Activated T-cell treated with anti-CD3 and anti-CD28 coated beads for 48 hours (primary cell): ENCODE results near the gene CAMSAP1.
A peak's percentile ranks its signal among the peaks of the same experiment; 100 is the strongest.
"Not testable (repeated sequence)": the region's sequence is repeated elsewhere in the genome, so short reads cannot be mapped to it uniquely, and the experiment has no call there.

Experiments
- DNase-seq: peaks from one replicate; pipeline ENCODE4 v3.0.0-alpha.2; 2020; ENCODE audit warnings: low read depth

CAMSAP1 gene

GRCh38 chr9:135907431-135908092 lies at the start of gene CAMSAP1:
TSS of gene CAMSAP1 (minus strand) at chr9:135907546. CDS start at chr9:135907159, 387 bp downstream.
- DNase-seq: peak; percentile 97

DNA sequence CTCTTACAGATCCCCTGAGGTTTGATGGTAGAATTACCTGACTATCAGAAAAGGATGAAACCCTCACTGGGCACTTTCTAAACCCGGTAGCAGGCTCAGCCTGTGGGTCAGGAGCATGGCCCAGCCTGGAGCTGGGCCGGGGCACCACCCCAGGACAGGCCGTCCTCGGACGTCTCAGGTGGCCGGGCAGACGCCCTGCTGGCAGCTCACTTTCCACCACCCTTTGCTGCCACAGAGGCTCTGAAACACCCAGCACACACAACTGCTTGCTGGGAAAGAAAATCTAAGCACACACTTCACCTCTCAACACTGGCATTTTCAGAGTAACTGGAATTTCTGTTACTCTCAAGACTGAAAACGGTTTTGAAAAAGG lies 49.4 kb upstream of the CAMSAP1 start:
- DNase-seq: no peak

GRCh38 chr9:135955934-135956801 lies 48.8 kb upstream of the CAMSAP1 start:
- DNase-seq: no peak

- no peak for DNase-seq
Observed at GRCh38 chr9:135952664-135953206, 45.4 kb upstream of the CAMSAP1 start.

GRCh38 chr9:135951889-135952663 lies 44.7 kb upstream of the CAMSAP1 start:
- DNase-seq: no peak

DNA sequence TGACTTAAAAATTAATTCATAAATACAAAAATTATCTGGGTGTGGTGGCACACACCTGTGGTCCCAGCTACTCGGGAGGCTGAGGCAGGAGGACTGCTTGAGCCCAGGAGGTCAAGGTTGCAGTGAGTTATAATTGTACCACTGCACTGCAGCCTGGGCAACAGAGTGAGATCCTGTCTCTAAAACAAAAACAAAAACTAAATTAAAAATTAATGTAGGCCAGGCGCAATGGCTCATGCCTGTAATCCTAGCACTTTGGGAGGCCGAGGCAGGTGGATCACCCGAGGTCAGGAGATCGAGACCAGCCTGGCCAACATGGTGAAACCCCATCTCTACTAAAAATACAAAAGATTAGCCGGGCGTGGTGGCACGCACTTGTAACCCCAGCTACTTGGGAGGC lies 44.0 kb upstream of the CAMSAP1 start:
- not testable (repeated sequence) for DNase-seq

DNA sequence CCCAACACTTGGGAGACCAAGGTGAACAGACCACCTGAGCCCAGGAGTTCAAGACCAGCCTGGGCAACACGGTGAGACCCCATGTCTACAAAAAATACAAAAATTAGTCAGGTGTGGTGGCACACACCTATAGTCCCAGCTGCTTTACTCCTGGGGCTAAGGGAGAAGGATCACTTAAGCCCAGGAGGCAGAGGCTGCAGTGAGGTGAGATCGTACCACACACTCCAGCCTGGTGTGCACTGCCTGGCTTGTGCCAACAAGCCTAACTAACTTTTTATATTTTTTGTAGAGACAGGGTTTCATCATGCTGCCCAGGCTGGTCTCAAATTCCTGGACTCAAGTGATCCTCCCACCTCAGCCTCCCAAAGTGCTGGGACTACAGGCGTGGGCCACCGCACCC lies 43.5 kb upstream of the CAMSAP1 start:
- DNase-seq: not testable (repeated sequence)

DNA sequence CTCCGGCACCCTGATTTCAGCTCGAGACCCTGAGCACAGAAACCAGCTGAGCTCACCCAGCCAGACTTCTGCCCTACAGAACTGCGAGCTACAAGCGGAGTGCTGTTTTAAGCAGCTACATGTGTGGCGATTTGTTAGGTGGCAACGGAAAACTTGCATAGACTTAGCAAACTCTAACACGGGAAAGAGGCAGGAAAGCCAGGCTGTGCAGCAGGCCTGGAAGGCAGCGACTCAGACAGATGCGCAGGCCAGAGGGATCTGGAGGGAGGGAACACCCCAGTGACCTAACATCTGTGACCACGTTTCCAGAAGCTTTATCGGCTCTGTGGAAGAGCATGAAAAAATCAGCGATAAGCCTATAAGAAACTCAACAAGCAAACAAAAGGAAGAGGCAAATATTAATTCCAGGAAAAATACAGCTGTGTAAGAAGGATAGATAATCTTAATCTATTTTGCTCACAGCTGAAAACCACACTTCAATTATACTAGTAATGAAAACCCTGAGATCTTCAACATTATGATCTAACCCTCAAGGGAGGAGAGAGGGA lies 42.9 kb upstream of the CAMSAP1 start:
- no peak for DNase-seq

DNA sequence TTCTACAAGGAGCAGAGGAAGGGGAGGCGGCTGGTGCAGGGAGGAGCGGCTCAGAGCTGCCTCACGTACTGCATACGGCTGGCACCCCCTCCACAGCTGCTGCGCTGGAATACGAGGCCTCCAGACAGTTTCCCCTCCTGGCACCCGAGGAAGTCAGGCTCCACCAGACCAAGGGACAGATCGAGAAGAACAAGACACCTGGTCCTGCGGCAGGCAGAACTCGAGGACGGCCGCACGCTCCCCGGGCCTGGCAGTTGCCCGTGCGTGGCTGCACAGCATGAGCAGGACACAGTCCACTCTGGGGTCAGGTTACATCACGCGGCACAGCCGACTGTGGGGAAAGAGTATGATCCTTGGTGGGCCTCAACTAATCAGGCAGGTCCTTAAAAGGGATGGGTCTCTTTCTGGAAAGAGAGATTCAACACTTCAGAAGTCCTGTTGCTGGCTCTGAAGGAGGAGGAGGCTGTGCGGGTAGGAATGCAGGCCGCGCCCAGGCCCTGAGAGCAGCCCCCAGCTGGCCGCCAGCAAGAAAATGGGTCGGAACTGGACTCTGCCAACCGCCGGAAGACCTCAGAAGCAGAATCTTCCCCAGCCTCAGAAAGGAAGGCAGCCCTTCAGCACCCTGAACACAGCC lies 42.3 kb upstream of the CAMSAP1 start:
- DNase-seq: no peak

- no peak for DNase-seq
Observed at GRCh38 chr9:135948968-135949367, 41.6 kb upstream of the CAMSAP1 start.

GRCh38 chr9:135948446-135948845 lies 41.1 kb upstream of the CAMSAP1 start:
- DNase-seq: no peak

DNA sequence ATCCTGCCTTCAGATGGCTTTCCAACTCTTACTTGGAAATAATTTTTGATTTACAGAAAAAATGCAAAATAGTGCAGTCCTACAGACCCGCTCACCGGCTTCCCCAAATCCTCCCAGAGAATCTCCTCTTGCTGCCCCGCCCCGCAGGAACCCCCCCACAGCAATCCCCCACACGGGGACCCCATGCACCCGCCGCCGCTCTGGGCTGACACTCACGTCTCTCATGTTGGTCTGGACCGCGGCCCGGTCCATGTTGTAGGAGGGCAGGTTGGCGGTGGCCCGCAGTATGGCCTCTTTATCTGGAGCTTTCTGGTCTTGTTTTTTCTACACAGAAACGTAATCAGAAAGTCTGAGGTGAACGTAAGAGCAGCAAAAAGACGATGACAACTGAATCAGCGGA lies 40.2 kb upstream of the CAMSAP1 start:
- DNase-seq: no peak

DNA sequence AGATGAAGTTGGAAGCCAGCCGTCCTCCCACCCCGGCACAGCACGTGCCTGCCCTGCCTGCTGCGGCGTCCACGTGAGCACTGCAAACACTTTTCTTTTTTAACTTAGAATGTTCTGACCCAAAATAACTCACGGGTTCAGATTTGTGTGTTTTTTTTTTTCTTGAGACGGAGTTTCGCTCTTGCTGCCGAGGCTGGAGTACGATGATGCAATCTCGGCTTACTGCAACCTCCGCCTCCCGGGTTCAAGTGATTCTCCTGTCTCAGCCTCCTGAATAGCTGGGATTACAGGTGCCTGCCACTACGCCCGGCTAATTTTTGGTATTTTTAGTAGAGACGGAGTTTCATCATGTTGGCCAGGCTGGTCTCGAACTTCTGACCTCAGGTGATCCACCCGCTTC lies 39.8 kb upstream of the CAMSAP1 start:
- not testable (repeated sequence) for DNase-seq

GRCh38 chr9:135946392-135946994 lies 39.1 kb upstream of the CAMSAP1 start:
- no peak for DNase-seq

DNA sequence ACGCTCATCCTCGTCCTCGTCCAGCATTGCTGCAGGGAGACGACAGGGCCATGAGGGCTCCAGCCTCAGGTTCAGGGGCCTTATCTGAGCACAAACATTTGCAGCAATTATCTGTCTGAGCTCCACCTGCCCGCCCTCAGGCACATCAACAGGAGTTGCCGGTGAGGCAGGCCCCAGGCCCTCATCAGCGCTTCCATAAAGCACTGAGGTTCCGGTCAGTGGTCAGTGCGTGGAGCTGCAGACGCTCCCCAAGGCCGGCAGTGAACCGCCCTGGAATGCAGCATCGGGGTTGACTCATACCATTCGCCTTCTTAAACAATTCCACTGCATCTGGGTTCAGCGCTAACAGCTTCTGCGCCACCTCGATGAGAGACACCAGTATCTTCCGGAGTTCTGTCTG lies 38.6 kb upstream of the CAMSAP1 start:
- DNase-seq: no peak

DNA sequence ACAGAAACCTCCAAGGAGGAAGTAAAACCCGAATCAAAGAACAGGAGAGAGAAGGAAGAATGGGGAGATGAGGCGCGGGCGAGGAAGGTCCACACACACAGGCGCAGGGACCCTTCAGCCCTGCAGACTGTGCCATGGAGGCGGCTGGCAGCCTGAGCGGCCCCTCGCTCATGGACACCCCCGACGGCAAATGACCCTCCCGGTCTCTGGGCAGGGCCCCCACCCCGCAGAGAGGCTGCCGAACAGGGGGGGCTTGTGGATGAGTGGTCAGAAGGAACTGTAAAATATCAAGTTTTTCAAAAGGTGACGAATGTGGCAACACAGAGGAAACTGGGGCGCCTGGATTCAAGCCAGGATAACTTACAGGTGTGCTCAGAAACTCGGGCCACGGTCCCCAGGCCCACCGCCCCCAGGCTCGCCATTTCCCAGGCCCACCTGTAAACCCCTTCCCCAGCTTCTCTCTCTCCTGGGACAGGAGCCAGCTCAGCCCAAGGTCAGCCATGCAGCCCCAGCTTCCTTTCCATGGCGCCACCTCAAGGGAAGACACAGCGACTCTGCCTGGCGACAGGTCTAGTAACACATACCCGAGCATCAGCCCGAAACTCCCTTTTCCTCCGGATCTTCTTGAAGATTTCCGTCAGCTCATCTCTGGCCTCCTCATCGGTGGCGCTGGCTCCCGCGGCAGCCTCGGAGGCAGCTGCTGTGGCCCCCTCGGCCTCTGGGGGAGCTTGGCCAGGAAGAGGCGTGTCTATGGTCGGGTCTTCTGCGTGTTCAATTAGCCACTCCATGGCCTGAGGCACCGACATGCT lies 37.3 kb upstream of the CAMSAP1 start:
- no peak for DNase-seq

GRCh38 chr9:135943604-135944003 lies 36.3 kb upstream of the CAMSAP1 start:
- not testable (repeated sequence) for DNase-seq

DNA sequence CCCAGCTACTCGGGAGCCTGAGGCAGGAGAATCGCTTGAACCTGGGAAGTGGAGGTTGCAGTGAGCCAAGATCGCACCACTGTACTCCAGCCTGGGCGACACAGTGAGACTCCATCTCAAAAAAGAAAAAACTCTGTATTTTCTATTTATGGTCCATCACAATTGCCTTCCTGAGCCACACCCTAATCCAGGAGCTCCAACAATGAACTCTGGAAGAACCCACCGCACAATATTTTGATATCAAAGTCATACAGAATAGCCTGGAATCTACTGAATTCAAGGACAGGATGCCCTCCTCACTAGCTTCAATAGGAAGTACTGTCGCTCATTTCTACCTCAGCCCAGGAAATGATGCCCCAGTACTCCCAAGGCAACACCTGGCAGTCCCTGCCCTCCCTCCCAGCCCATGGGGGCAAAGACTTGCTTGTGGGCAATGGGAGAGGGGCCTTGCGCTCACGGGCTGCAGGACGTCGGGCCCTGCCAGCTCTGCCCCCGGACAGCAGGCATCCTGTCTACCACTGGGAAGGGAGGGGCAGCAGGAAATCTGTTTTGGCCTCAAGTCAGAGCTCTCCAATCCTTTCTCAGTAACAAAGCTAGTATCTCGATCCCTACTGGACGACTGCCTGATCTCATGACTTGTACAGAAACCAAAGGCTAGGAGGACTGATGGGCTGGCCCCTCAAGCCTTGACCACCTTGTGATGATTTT lies 34.1 kb upstream of the CAMSAP1 start:
- DNase-seq: no peak
